Endothelial cell of umbilical vein (primary cell): ENCODE data around the gene PRR16. TPM values are rescaled to one million over a fixed set of nuclear protein-coding genes. Genes with fewer than 3 reads are reported as not detected.
"Not testable (repeated sequence)": the region's sequence is repeated elsewhere in the genome, so short reads cannot be mapped to it uniquely, and the experiment has no call there.

Experiments
- BruUV-seq: library from RNA; stranded (reverse); fragments of 400-500 nt; replicated peaks from 2 replicates; lab custom pipeline; 2021; lab: Mats Ljungman, UMichigan
- CTCF ChIA-PET: fragments of 300-600, 350-600 bp; sonication (Branson Sonifier 250); formaldehyde crosslinking; loops from one replicate; lab custom pipeline; 2021; ENCODE audit warnings: antibody characterized with exemption, inconsistent platforms; lab: Charles Lee
- POLR2A ChIA-PET: fragments of 300-600, 350-600 bp; sonication (Branson Sonifier 250); formaldehyde crosslinking; loops from one replicate; lab custom pipeline; 2021; ENCODE audit warnings: antibody characterized with exemption, inconsistent platforms; lab: Charles Lee
- DNase-seq: peaks from one replicate; pipeline ENCODE4 v3.0.0-alpha.2; 2011; ENCODE audit warnings: low read depth, low spot score
- FAIRE-seq: peaks from 2 replicates; lab custom pipeline; 2011; peaks lifted over from hg19 to GRCh38; lab: Jason Lieb, UNC
- H2AFZ ChIP-seq: 2 replicates; pipeline ENCODE4 v1.6.0; 2012; ENCODE audit warnings: low read depth, low read length, control low read depth, inconsistent platforms
- H3K27ac ChIP-seq: 2 replicates; pipeline ENCODE4 v1.5.1; 2011; ENCODE audit warnings: low read depth, mild to moderate bottlenecking, control low read depth, low read length, moderate library complexity; ENCODE audit not compliant: insufficient read depth
- H3K27me3 ChIP-seq, 2 experiments: 2 replicates each; pipeline versions ENCODE4 v1.6.0 to v1.6.1; 2011; ENCODE audit warnings: low read length in 2 of 2, mixed read lengths in 1 of 2; ENCODE audit not compliant: control insufficient read depth in 2 of 2, insufficient read depth in 2 of 2
- H3K36me3 ChIP-seq, 2 experiments: 2 replicates in 1 of 2; 3 replicates in 1 of 2; pipeline ENCODE4 v1.5.1; 2011; ENCODE audit warnings: low read length in 2 of 2, mild to moderate bottlenecking in 1 of 2, moderate library complexity in 1 of 2; ENCODE audit not compliant: control insufficient read depth in 2 of 2, insufficient read depth in 2 of 2; ENCODE audit errors: extremely low read depth in 1 of 2
- H3K4me1 ChIP-seq: 3 replicates; pipeline ENCODE4 v1.5.1; 2011; ENCODE audit warnings: mild to moderate bottlenecking, low read length; ENCODE audit not compliant: control insufficient read depth, insufficient read depth; ENCODE audit errors: extremely low read depth
- H3K4me2 ChIP-seq: 2 replicates; pipeline ENCODE4 v1.6.1; 2011; ENCODE audit warnings: low read length, control low read depth, mixed read lengths; ENCODE audit not compliant: insufficient read depth
- H3K4me3 ChIP-seq, 3 experiments: fragments of 200-600 bp in 1 of 3; sonication (generic), shearing (Covaris generic) in 1 of 3; replicated peaks in 1 of 3; 2 replicates each; pipeline ENCODE4 v1.5.1; 2011 to 2016; ENCODE audit warnings: control low read depth in 3 of 3, low read length in 3 of 3, mild to moderate bottlenecking in 2 of 3, inconsistent platforms in 1 of 3, low read depth in 1 of 3, moderate library complexity in 1 of 3; ENCODE audit not compliant: insufficient read depth in 1 of 3
- H3K79me2 ChIP-seq: 2 replicates; pipeline ENCODE4 v1.6.0; 2012; ENCODE audit warnings: low read length, inconsistent platforms; ENCODE audit not compliant: control insufficient read depth, insufficient read depth
- H3K9ac ChIP-seq: replicated peaks from 2 replicates; pipeline ENCODE3; 2011; ENCODE audit warnings: low read length, control low read depth; ENCODE audit not compliant: insufficient read depth; ENCODE audit errors: extremely low read depth
- H3K9me1 ChIP-seq: replicated peaks from 3 replicates; pipeline ENCODE4 v1.6.0; 2011; ENCODE audit warnings: mild to moderate bottlenecking, low read length; ENCODE audit not compliant: control insufficient read depth, insufficient read depth; ENCODE audit errors: extremely low read depth
- H3K9me3 ChIP-seq: replicated peaks from 2 replicates; pipeline ENCODE4 v1.5.1; 2012; ENCODE audit warnings: low read length, inconsistent platforms; ENCODE audit not compliant: control insufficient read depth, insufficient read depth
- H4K20me1 ChIP-seq: replicated peaks from 2 replicates; pipeline ENCODE3; 2011; ENCODE audit warnings: mild to moderate bottlenecking, low read length; ENCODE audit not compliant: control insufficient read depth, insufficient read depth; ENCODE audit errors: extremely low read depth
- FOS ChIP-seq: IDR thresholded peaks from 2 replicates; pipeline ENCODE4 v1.6.1; 2011; ENCODE audit warnings: mild to moderate bottlenecking, low read length, moderate library complexity, borderline replicate concordance; ENCODE audit not compliant: insufficient read depth
- GATA2 ChIP-seq: IDR thresholded peaks from 2 replicates; pipeline ENCODE4 v1.7.0; 2011; ENCODE audit warnings: low read depth, mild to moderate bottlenecking, moderate library complexity, mixed read lengths, low read length; ENCODE audit not compliant: insufficient read length, insufficient read depth
- MYC ChIP-seq: IDR thresholded peaks from one replicate; pipeline ENCODE4 v1.6.1; 2011; ENCODE audit warnings: mild to moderate bottlenecking, low read depth, low read length
- POLR2A ChIP-seq: IDR thresholded peaks from 2 replicates; pipeline ENCODE4 v1.6.1; 2012; ENCODE audit warnings: low read depth, mild to moderate bottlenecking, control low read depth, low read length
- dilution Hi-C: fragments of 300-500 bp; cut with MboI; formaldehyde crosslinking; loops from one replicate; pipeline ENCODE4 v1.15.0; 2019; ENCODE audit warnings: low sequenced_read_pairs; ENCODE audit not compliant: extremely low pct_ligation_motif_present
- intact Hi-C: fragments of 100-400 bp; cut with micrococcal nuclease; formaldehyde crosslinking; loops from one replicate; pipeline ENCODE4 v1.10.0; 2022
- polyA plus RNA-seq, 4 experiments: library from polyadenylated mRNA; depleted of rRNA in 3 of 4; stranded (reverse) in 3 of 4; unstranded in 1 of 4; fragments of >200 nt; gene quantifications; 2 replicates each; pipeline versions ENCODE4 v1.2.1 to v1.2.3, GENCODE V29; 2011 to 2012; ENCODE audit warnings: missing spikeins in 1 of 4
- total RNA-seq: library from RNA; stranded (reverse); gene quantifications from 2 replicates; pipeline ENCODE4 v1.2.3, GENCODE V29; 2021
- TF ChIP-seq, protein P1 (sequence below): IDR thresholded peaks from 2 replicates; pipeline ENCODE4 v1.6.1; 2011; ENCODE audit not compliant: insufficient read depth, insufficient read length

PRR16 gene
- total and polyA plus RNA-seq, 2 donors (not counting 3 experiments of a cell fraction or from before 2014, with no cell fraction given) = 0.91 to 1.2 TPM

GRCh38 chr5:120702817-120703538, 238.9 kb downstream of the PRR16 start:
- H3K27ac ChIP-seq, CTCF ChIA-PET, H3K36me3 ChIP-seq, H3K79me2 ChIP-seq, FAIRE-seq, dilution Hi-C loops, intact Hi-C loops, H3K9me1 ChIP-seq, H4K20me1 ChIP-seq, H3K9ac ChIP-seq, H3K4me1 ChIP-seq, DNase-seq, H2AFZ ChIP-seq, BruUV-seq, POLR2A ChIA-PET, H3K27me3 ChIP-seq, H3K4me2 ChIP-seq, H3K4me3 ChIP-seq, H3K9me3 ChIP-seq: not testable (repeated sequence)

DNA sequence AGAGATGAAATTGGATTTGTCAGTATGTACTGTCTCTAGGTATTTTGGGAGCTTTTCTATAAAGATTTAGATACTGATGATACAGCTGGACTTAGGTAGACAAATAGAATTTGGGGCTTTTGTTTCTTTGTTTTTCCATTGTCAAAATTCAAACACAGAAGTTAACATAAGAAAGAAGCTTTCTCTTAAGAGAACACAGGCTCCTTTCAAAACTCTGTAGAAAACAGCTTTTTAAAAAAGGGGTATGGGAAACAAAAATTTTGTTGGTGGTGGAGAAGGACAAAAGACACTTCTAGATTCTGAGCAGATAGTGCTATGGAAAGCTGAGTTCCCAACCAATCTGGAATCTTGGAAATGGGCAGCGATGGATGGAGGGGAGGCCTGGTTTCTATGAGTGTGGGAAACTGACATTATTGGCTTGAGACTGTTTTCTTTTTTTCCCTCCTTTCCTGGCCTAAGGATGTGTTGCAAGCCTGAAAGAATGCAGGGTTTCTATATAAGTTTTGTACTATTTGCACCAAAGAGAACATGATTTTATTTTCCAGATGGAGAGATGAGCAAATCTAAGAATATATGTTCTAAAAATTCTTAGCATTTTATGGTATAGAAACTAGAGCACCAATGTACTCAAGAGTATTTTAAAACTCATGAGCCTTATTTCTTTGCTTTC, 240.0 kb downstream of the PRR16 start:
- dilution Hi-C loops (no loop called here), intact Hi-C loops (no loop called here)
- no TSS peak for BruUV-seq
- Histone ChIP-seq H3K4me1 (no peaks in the 10 kb centered on the region), H2AFZ (no peak overlapping the region), H3K79me2 (no peaks in the 10 kb centered on the region), H3K9me3 (no peaks in the 10 kb centered on the region), H3K4me2 (no peak overlapping the region), H3K9me1 (no peaks in the 10 kb centered on the region), H3K4me3 (no peak overlapping the region), H4K20me1 (no peaks in the 10 kb centered on the region), H3K9ac (no peak overlapping the region), H3K27me3 (peaks cover 0 to 3% of the 10 kb centered on the region in 2 experiments), H3K27ac (no peak overlapping the region), H3K36me3 (no peaks in the 10 kb centered on the region)
- DNase-seq = no peak
- ChIA-PET CTCF (no interaction called here), POLR2A (no interaction called here)
- FAIRE-seq = no peak
- TF ChIP-seq POLR2A (no peak), GATA2 (no peak), FOS (no peak), MYC (no peak)
- TF ChIP-seq, protein P1, sequence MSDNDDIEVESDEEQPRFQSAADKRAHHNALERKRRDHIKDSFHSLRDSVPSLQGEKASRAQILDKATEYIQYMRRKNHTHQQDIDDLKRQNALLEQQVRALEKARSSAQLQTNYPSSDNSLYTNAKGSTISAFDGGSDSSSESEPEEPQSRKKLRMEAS = no peak
